C1 segment of cervical spinal cord (tissue), 14 donors: Measurements from ENCODE around the gene DTNB.
A peak's percentile ranks its signal among the peaks of the same experiment; 100 is the strongest.

Experiments
- DNase-seq, 14 donors: peaks; one replicate each; lab custom pipeline; 2025; lab: John Stamatoyannopoulos, UW

DTNB gene

GRCh38 chr2:25388491-25388890, 284.9 kb downstream of the DTNB start:
- DNase-seq: no peak

- DNase-seq: peak in 1 of 14 donors; percentile 46
Observed at GRCh38 chr2:25387876-25388449, 285.4 kb downstream of the DTNB start.

- no peak for DNase-seq
Observed at GRCh38 chr2:25386971-25387875, 286.2 kb downstream of the DTNB start.

DNA sequence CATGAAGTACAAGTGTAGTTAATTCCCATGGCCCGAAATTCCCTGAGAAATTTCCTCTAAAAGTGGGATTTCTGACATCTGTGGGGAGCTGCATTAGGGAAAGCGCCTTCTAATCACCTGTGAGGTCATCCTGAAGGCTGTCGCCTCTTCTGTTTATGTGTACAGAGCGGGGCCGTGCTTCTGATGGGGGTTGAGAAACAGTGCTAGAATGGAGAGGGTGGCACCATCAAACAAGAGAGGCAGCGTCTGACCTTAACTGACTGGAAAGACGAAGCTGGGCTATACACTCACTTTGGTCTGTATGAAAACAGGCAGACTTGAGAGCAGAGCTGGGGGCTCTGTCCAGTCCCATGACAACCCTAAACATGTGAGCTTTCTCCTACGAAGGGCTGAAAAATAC, 287.5 kb downstream of the DTNB start:
- DNase-seq: no peak

DNA sequence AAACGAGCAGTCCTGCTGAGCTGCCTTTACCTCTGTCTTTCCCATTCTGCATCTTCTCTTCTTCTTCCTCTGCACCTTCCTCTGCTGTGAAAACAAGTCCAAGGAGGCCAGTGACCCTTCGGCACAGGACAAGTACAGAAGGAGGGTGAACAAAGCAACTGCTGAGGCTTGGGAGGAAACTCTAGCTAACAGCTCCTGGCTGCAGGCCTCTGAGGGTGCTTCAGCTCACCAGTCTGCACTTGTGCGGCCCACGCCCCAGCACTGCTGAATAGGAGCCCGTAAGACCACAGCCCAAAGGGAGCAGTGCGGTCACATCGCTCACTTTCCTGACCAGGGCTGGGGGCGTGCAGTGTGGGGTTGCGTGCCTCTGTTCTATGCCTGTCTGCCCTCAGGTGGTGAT, 289.6 kb downstream of the DTNB start:
- no peak for DNase-seq

DNA sequence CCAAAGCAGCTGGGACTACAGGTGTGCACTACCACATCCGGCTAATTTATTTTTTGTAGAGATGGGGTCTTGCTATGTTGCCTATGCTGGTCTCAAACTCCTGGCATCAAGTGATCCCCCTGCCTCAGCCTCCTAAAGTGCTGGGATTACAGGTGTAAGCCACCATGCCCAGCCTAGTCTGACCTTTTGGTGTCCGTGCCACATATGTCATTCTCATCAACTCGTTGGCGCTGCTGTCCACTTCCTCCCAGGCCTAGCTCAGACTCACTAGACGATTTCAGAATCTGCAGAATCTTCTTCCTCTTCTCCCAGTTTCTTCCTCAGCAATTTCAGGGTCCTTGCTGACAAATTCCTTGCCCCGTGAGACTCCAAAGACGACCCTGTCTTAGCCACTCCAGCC, 291.9 kb downstream of the DTNB start:
- DNase-seq: no peak

- DNase-seq: no peak
Observed at GRCh38 chr2:25380586-25381375, 292.6 kb downstream of the DTNB start.

DNA sequence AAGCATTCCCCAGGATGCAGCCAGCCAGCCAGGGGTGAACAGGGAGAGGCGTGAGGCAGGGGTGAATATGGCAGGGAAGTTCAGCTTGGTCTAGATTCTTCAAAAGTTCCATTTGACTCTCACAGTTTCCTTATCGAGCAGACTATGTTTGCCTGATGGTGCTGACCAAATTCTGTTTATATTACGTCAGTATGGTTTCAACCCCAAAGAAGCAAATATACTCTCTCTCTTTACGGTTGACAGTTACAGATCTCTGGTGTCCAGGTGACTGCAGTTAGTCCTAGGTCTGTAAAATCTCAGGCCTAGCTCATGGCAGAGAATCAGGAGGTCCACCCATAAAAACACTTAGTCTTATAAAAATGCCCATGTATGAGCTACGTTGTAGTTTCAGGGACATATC, 293.4 kb downstream of the DTNB start:
- no peak for DNase-seq

- DNase-seq: no peak
Observed at GRCh38 chr2:25379535-25379934, 293.8 kb downstream of the DTNB start.

DNA sequence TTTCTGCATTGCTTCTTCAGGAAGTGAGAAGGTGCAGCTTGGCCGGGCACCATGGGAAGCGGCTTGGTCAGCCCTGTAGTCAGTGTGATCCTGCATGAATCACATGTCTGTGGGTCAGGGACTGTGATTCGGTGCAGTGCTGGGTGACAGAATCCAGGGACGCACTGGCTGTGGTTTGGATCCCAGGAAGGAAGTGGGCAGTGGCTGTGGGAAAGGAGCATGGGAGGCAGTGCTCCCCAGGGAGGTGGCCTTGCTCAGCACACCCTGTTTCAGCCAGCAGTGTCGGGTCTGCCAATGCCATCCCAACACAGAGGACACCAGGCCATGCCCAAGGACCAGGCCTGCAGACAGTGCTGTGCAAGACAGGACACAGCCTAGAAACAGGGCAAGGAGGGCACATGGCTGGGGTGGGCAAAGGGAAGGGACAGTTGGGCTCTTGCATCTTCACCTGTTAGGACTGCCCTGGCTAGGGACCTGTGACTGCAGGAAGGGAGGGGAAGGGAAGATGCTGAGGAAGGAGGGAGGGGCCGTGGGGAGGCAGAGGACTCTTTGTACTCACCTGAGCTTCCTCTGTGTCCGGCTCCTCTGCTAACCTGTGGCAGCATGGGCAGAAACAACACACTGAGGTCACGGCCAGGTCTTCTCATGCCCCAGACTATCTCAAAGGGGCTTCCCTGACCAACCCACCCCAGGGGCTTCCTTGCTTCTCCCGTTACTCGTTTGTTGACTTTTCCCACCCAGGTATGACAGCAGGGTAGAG, 294.5 kb downstream of the DTNB start:
- no peak for DNase-seq

- DNase-seq: no peak
Observed at GRCh38 chr2:25377822-25378421, 295.5 kb downstream of the DTNB start.

DNA sequence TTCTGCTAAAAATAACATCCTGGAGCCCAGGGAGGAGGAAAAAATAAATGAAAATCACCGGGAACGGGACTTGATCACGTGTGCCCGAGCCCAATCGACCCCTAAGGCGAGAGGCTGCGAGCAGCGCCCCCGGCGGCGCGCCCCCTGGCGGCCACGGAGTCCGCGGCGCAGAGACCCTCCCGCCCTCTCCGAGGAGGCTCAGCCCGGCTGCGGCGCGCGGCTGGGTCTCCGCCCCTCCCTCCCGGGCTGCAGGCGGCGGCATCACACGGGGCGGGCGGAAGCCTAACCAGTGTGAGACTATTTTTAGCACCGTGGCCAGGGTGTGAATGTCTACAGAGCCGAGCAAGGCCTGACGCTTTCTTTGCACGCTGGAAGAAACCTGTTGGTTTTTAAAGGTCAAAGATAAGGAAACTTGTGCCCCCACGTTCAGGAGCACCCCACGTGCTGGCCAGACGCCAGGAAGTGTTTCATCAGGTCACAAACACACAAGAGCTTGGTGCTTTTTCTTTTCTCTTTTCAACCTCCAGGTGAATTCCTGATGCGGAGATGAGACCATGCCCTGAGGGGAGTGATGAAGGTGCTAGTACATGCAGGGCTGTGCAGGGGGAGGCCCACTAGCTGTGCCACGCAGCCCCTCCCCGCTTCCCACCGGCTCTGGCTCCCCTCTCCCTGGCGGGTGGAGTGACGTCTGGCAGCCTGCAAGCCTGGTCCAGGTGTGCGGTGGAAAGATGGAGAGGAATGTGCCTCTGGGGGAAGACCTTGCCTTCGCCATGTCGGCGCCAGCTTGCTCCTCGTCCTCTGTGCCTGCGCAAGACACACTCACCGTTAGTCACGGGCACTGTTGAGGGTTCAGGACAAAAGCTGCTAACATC, 296.4 kb downstream of the DTNB start:
- peak in 13 of 14 donors; percentile 10 to 84 (median 68) for DNase-seq

GRCh38 chr2:25375989-25376545, 297.3 kb downstream of the DTNB start:
- DNase-seq: no peak

- no peak for DNase-seq
Observed at GRCh38 chr2:25375371-25375988, 297.9 kb downstream of the DTNB start.

GRCh38 chr2:25374827-25375226, 298.6 kb downstream of the DTNB start:
- DNase-seq: no peak

DNA sequence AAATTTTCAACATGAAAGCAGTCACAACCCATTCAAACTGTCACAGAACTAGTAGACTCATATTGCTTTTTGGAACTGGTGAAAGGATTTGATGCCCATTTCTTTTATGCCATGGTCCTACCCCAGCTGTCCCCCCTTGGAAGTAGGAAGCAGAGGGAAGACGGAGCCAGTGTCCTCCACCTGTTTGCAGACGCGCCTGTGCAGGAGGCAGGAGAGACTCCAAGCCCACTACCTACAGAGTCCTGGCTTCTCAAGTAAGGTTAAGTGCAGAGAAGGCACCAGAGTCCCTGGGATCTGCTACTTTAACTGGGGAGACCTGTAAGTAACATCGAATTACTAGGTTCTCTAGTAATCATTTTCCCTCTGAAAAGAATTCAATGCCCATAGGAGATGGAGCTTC, 299.0 kb downstream of the DTNB start:
- no peak for DNase-seq

DNA sequence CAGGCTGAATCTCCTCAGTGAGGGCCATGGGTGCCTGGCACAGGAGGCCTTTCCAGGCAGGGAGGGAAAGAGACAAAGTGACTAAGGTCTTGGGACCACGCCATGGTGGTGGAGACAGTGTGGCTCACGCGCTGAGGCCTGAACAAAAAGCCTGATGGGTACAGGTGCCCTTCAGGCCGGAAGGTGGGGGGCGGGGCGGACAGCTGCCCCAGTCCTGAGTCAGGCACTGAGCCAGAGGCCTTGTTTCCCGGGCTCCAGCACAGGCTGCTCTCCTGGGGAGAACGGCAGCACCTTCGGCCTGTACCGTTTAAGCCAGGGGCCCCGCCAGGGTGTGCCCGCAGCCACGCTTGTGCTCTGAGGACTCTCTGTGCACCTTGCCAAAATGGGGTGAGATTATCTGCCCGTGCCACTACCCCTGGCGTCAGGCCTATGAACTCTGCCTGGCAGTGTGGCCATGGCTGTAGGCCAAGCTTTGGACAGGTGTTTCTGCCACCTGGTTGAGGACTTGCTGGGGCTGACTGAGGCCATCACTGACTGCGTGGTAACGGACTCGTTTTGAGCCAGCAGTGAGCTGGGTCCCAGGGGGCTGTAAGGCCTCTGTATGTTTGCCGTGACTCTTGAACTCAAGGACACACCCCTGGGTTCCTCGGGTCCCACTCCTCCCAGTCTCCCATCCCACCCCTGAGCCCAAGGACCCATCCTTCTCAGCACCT, 300.0 kb downstream of the DTNB start:
- DNase-seq: peak in 2 of 14 donors; percentile 51 to 75

DNA sequence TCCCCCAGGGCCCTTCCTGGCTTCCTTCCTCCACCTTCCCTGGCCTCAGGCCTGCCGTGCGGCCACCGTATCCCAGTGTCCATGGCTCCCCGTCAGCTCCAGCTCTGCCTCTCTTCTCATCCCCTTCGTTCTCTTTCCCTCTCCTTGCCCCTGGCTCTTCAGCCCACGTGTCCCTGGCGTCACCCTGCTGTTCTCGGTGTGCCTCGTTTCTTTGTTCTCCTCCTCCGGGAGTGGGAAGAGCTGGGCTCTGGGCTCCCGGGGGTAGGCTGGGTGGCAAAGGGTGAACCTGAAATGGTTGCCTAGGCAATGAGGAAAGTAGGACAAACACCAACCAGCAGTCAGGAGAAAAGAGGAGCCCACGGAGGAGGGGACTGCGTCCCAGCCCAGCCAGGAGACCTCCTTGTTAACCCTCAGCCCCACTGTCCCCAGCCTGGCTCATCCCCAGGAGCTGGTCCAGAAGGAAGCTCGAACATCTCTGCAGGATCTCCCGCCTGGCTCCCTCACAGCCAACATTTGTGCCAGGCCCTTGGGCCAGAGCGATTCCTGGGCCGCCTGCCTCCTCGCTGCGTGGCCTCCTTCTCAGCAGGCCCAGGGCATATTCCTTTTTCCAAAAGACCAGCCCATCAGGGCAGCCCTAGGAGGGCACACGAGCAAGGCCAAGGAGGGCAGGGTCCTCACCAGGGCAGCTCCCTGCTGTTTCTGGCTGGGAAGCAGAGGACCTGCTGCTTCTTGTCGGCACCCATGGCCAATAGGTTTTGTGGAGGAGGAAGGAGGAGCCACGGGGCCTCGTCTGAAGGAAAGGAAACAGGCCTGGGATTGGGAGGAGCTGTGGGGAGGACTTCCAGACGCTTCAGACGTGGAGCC, 300.7 kb downstream of the DTNB start:
- DNase-seq: peak in 7 of 14 donors; percentile 23 to 79 (median 59)
